Activated naive CD4-positive, alpha-beta T cell treated with anti-CD3 and anti-CD28 coated beads, Interleukin-2, amount 50 U/mL, for 24 hours (primary cell): ENCODE results near the gene SLC2A2.
"Not testable (repeated sequence)": the region's sequence is repeated elsewhere in the genome, so short reads cannot be mapped to it uniquely, and the experiment has no call there.

Source experiments
- H3K27ac Mint-ChIP-seq: one replicate; pipeline ENCODE4 v1.8.0; 2021; ENCODE audit warnings: mild to moderate bottlenecking, mixed read lengths
- H3K27me3 Mint-ChIP-seq: one replicate; pipeline ENCODE4 v1.8.0; 2021; ENCODE audit warnings: mixed read lengths
- H3K36me3 Mint-ChIP-seq: one replicate; pipeline ENCODE4 v1.8.0; 2021; ENCODE audit warnings: mixed read lengths
- H3K4me1 Mint-ChIP-seq: one replicate; pipeline ENCODE4 v1.8.0; 2021; ENCODE audit warnings: mixed read lengths
- H3K4me3 Mint-ChIP-seq: one replicate; pipeline ENCODE4 v1.8.0; 2021; ENCODE audit warnings: mild to moderate bottlenecking, mixed read lengths
- H3K9me3 Mint-ChIP-seq: one replicate; pipeline ENCODE4 v1.8.0; 2021; ENCODE audit warnings: mixed read lengths

SLC2A2 gene

GRCh38 chr3:170976190-170976519 is 50.4 kb downstream of the SLC2A2 start:
- Mint-ChIP-seq H3K27ac (no peak overlapping the region), H3K9me3 (no peaks in the 10 kb centered on the region), H3K27me3 (peaks cover 4% of the 10 kb centered on the region), H3K4me1 (no peaks in the 10 kb centered on the region), H3K36me3 (no peaks in the 10 kb centered on the region), H3K4me3 (no peak overlapping the region)

GRCh38 chr3:170975283-170976189 is 51.0 kb downstream of the SLC2A2 start:
- H3K9me3 Mint-ChIP-seq, result no peaks in the 10 kb centered on the region
- peaks cover 4% of the 10 kb centered on the region for H3K27me3 Mint-ChIP-seq
- H3K4me3 Mint-ChIP-seq, result no peak overlapping the region

DNA sequence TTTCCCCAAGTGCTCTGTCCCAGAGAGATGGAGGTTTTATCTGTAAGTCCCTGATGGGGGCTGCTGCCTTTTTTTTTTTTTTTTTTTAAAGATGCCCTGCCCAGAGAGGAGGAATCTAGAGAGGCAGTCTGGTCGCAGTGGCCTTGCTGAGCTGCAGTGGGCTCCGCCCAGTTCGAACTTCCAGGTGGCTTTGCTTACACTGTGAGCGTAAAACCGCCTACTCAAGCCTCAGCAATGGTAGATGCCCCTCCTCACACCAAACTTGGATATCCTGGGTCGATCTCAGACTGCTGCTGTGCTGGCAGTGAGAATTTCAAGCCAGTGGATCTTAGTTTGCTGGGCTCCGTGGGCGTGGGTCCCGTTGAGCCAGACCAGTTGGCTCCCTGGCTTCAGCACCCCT is 51.6 kb downstream of the SLC2A2 start:
- Mint-ChIP-seq H3K4me3 (no peak overlapping the region), H3K9me3 (no peaks in the 10 kb centered on the region), H3K36me3 (no peaks in the 10 kb centered on the region), H3K4me1 (no peaks in the 10 kb centered on the region), H3K27me3 (peaks cover 4% of the 10 kb centered on the region), H3K27ac (no peak overlapping the region)

More at GRCh38 chr3:170975283-170976189, 51.0 kb downstream of the SLC2A2 start:
- Mint-ChIP-seq H3K27ac (no peak overlapping the region), H3K36me3 (no peaks in the 10 kb centered on the region), H3K4me1 (no peaks in the 10 kb centered on the region)

DNA sequence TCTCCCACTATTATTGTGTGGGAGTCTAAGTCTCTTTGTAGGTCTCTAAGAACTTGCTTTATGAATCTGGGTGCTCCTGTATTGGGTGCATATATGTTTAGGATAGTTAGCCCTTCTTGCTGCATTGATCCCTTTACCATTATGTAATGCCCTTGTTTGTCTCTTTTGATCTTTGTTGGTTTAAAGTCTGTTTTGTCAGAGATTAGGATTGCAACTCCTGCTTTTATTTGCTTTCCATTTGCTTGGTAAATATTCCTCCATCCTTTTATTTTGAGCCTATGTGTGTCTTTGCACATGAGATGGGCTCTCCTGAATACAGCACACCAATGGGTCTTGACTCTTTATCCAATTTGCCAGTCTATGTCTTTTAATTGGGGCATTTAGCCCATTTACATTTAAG is 53.6 kb downstream of the SLC2A2 start:
- H3K27me3 Mint-ChIP-seq, H3K9me3 Mint-ChIP-seq: not testable (repeated sequence)

DNA sequence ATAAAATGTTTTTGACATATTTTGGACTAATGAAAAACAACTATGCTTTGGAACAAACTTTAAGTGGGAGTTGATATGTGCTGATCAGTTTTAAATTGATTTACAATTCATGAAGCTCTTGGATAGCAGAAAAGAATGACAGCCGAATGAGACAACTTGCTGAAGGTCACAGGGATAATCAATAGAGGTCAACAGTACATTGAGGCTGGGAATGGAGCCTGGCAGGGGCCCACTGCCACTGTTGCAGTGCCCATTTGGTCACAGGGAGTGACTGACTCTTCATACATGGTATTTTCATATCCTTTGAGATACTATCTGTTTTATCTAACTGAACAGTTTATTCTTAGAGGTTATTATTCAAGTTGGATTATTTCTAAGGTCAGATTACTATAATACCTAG is 59.4 kb downstream of the SLC2A2 start:
- Mint-ChIP-seq H3K4me1 (no peaks in the 10 kb centered on the region), H3K4me3 (no peak overlapping the region), H3K9me3 (no peaks in the 10 kb centered on the region), H3K36me3 (no peaks in the 10 kb centered on the region), H3K27me3 (no peaks in the 10 kb centered on the region), H3K27ac (no peak overlapping the region)

More for the DNA sequence above, 53.6 kb downstream of the SLC2A2 start:
- not testable (repeated sequence) for H3K4me3 Mint-ChIP-seq, H3K27ac Mint-ChIP-seq, H3K4me1 Mint-ChIP-seq, H3K36me3 Mint-ChIP-seq

GRCh38 chr3:170966495-170966894 is 60.0 kb downstream of the SLC2A2 start:
- Mint-ChIP-seq H3K4me3 (no peak overlapping the region), H3K4me1 (no peaks in the 10 kb centered on the region), H3K27ac (no peak overlapping the region), H3K27me3 (no peaks in the 10 kb centered on the region), H3K9me3 (no peaks in the 10 kb centered on the region), H3K36me3 (no peaks in the 10 kb centered on the region)

- Mint-ChIP-seq H3K4me1 (no peaks in the 10 kb centered on the region), H3K27ac (no peak overlapping the region), H3K9me3 (no peaks in the 10 kb centered on the region), H3K4me3 (no peak overlapping the region), H3K27me3 (no peaks in the 10 kb centered on the region), H3K36me3 (no peaks in the 10 kb centered on the region)
These were observed 64.1 kb downstream of the SLC2A2 start for GRCh38 chr3:170962411-170962810.

- H3K4me1 Mint-ChIP-seq, result no peaks in the 10 kb centered on the region
- H3K27me3 Mint-ChIP-seq, result peaks cover under 1% of the 10 kb centered on the region
- no peaks in the 10 kb centered on the region for H3K36me3 Mint-ChIP-seq
- H3K4me3 Mint-ChIP-seq, result no peak overlapping the region
- H3K9me3 Mint-ChIP-seq, result no peaks in the 10 kb centered on the region
- H3K27ac Mint-ChIP-seq, result no peak overlapping the region
These were observed 64.7 kb downstream of the SLC2A2 start for GRCh38 chr3:170961616-170962400.

GRCh38 chr3:170959457-170959856 is 67.1 kb downstream of the SLC2A2 start:
- Mint-ChIP-seq H3K4me1 (no peaks in the 10 kb centered on the region), H3K4me3 (no peak overlapping the region), H3K27me3 (peaks cover 7% of the 10 kb centered on the region), H3K27ac (no peak overlapping the region), H3K36me3 (no peaks in the 10 kb centered on the region), H3K9me3 (no peaks in the 10 kb centered on the region)

GRCh38 chr3:170956647-170957046 is 69.9 kb downstream of the SLC2A2 start:
- H3K4me1 Mint-ChIP-seq, result no peaks in the 10 kb centered on the region
- peaks cover 7% of the 10 kb centered on the region for H3K27me3 Mint-ChIP-seq
- no peaks in the 10 kb centered on the region for H3K36me3 Mint-ChIP-seq
- no peak overlapping the region for H3K4me3 Mint-ChIP-seq
- H3K27ac Mint-ChIP-seq, result no peak overlapping the region
- H3K9me3 Mint-ChIP-seq, result no peaks in the 10 kb centered on the region

GRCh38 chr3:170953736-170954135 is 72.8 kb downstream of the SLC2A2 start:
- Mint-ChIP-seq H3K36me3 (no peaks in the 10 kb centered on the region), H3K27ac (no peak overlapping the region), H3K27me3 (peaks cover 7% of the 10 kb centered on the region), H3K4me3 (no peak overlapping the region), H3K4me1 (no peaks in the 10 kb centered on the region), H3K9me3 (no peaks in the 10 kb centered on the region)

DNA sequence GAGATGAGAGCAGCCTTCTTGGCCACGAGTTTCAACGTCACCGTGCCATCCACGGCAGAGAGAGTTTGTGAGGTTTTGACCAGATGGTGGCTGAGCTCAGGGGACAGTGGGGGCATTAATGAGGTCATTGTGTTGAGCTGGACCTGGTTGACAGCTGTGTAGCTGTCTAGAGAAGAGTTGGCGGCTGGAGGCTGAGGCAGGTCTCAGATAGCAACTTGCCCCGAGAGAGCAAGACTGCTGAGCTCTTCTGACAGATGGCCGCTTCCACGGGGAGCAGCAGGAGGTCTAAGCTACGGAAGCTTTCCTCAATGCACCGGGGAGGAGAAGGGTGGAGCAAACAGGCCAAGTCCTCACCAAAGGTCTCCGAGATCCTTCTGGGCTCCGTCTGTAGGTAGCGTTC is 73.3 kb downstream of the SLC2A2 start:
- H3K36me3 Mint-ChIP-seq, result no peaks in the 10 kb centered on the region
- no peak overlapping the region for H3K27ac Mint-ChIP-seq
- no peaks in the 10 kb centered on the region for H3K4me1 Mint-ChIP-seq
- H3K27me3 Mint-ChIP-seq, result peaks cover 10% of the 10 kb centered on the region
- no peak overlapping the region for H3K4me3 Mint-ChIP-seq
- no peaks in the 10 kb centered on the region for H3K9me3 Mint-ChIP-seq

- no peaks in the 10 kb centered on the region for H3K9me3 Mint-ChIP-seq
- no peak overlapping the region for H3K27ac Mint-ChIP-seq
These were observed 77.3 kb downstream of the SLC2A2 start for GRCh38 chr3:170949211-170949610.

GRCh38 chr3:170947018-170947769 is 79.3 kb downstream of the SLC2A2 start:
- Mint-ChIP-seq H3K9me3 (peaks cover 5% of the 10 kb centered on the region), H3K27me3 (peaks cover 5% of the 10 kb centered on the region), H3K36me3 (no peaks in the 10 kb centered on the region), H3K4me1 (no peaks in the 10 kb centered on the region), H3K4me3 (no peak overlapping the region), H3K27ac (no peak overlapping the region)

More at GRCh38 chr3:170949211-170949610, 77.3 kb downstream of the SLC2A2 start:
- H3K36me3 Mint-ChIP-seq, result no peaks in the 10 kb centered on the region
- peaks cover 4% of the 10 kb centered on the region for H3K27me3 Mint-ChIP-seq
- H3K4me3 Mint-ChIP-seq, result no peak overlapping the region
- no peaks in the 10 kb centered on the region for H3K4me1 Mint-ChIP-seq
